GM12872 (cell line): Measurements from ENCODE around the gene NPHP4.

Experiments used
- TF ChIP-seq, protein P1 (sequence below): IDR thresholded peaks from 3 replicates; pipeline ENCODE4 v1.5.1; 2011; ENCODE audit warnings: low read depth, mild to moderate bottlenecking, low read length, moderate library complexity; ENCODE audit not compliant: insufficient read depth

Gene NPHP4

GRCh38 chr1:5981009-5981380 lies 11.2 kb downstream of the NPHP4 start:
- TF ChIP-seq, protein P1, sequence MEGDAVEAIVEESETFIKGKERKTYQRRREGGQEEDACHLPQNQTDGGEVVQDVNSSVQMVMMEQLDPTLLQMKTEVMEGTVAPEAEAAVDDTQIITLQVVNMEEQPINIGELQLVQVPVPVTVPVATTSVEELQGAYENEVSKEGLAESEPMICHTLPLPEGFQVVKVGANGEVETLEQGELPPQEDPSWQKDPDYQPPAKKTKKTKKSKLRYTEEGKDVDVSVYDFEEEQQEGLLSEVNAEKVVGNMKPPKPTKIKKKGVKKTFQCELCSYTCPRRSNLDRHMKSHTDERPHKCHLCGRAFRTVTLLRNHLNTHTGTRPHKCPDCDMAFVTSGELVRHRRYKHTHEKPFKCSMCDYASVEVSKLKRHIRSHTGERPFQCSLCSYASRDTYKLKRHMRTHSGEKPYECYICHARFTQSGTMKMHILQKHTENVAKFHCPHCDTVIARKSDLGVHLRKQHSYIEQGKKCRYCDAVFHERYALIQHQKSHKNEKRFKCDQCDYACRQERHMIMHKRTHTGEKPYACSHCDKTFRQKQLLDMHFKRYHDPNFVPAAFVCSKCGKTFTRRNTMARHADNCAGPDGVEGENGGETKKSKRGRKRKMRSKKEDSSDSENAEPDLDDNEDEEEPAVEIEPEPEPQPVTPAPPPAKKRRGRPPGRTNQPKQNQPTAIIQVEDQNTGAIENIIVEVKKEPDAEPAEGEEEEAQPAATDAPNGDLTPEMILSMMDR = no peak

GRCh38 chr1:5980314-5981008 lies 11.8 kb downstream of the NPHP4 start:
- TF ChIP-seq, protein P1 = no peak

DNA sequence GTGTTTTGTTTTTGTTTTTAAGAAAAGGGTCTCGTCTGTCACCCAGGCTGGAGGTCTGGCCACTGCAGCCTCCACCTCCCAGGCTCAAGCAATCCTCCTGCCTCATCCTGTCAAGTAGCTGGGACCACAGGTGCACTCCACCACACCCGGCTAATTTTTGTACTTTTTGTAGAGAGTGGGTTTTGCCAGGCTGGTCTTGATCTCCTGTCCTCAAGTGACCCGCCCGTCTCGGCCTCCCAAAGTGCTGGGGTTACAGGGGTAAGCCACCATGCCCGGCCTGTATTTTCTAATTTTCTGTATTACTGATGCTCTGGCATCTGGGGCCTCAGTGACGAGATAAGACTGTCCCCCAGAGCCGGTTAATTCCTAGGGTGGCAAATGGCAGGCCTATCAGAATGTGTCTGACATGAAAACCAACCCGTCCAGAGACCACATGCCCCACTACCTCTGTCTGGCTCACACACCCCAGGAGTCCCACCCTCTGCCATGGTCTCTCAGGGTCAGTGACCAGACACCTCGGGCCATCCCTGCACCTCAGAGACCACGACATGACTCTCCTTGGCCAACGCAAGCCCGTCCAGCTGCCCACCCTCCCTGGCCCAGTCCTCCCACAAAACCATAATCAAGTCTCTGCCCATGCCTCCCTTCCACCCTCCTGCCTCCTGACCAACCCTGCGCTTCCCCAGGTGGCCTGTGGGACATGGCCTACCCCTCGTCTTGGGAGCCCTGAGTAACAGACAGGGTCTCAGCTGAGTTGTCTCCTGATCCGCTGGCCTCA lies 12.5 kb downstream of the NPHP4 start:
- TF ChIP-seq, protein P1 = no peak

DNA sequence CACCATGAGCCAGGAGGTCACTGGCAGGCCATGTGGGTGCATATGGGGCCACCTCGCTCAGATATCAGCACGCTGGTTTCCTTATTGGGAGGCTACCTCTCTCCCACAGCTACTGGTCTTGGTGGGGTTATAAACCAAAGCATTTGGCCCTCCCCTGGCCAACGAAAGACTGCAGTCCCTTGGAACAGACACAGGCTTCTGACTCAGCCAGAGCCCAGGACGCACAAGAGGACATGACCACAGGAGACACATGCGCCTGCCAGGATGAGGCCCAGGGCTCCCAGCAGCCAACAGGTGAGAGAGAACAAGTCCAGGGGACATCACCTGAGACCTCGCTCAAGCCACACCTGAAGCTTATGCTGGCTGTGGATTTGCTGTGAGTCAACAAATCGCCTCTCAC lies 13.8 kb downstream of the NPHP4 start:
- TF ChIP-seq, protein P1 = no peak

- TF ChIP-seq, protein P1 = no peak
Measured at GRCh38 chr1:5977494-5978444, 14.5 kb downstream of the NPHP4 start.

- TF ChIP-seq, protein P1 = no peak
Measured at GRCh38 chr1:5976726-5977493, 15.3 kb downstream of the NPHP4 start.
